Activated CD4-positive, alpha-beta T cell treated with anti-CD3 and anti-CD28 coated beads, Interleukin-2, amount 50 U/mL, for 16 hours (primary cell): ENCODE measurements around the gene NXF1.
"Not testable (repeated sequence)": the region's sequence is repeated elsewhere in the genome, so short reads cannot be mapped to it uniquely, and the experiment has no call there.

Experiments
- DNase-seq: peaks from one replicate; pipeline ENCODE4 v3.0.0-alpha.2; 2020

Gene NXF1

GRCh38 chr11:62805076-62805892, at the start of gene NXF1:
NXF1 (minus strand) TSS chr11:62805440; CDS start chr11:62805356, 84 bp downstream.
- DNase-seq: peak; percentile 96

GRCh38 chr11:62854013-62854824, 49.0 kb upstream of the NXF1 start:
- DNase-seq: peak; percentile 24

- peak; percentile 41 for DNase-seq
Observed at GRCh38 chr11:62853279-62853965, 48.2 kb upstream of the NXF1 start.

- peak; percentile 24 for DNase-seq
Observed at GRCh38 chr11:62852523-62853188, 47.4 kb upstream of the NXF1 start.

GRCh38 chr11:62851807-62852522, 46.7 kb upstream of the NXF1 start:
- no peak for DNase-seq

- DNase-seq: peak; percentile 64
Observed at GRCh38 chr11:62850911-62851806, 45.9 kb upstream of the NXF1 start.

- DNase-seq: no peak
Observed at GRCh38 chr11:62847767-62848314, 42.6 kb upstream of the NXF1 start.

GRCh38 chr11:62846177-62846576, 40.9 kb upstream of the NXF1 start:
- no peak for DNase-seq

GRCh38 chr11:62844154-62844553, 38.9 kb upstream of the NXF1 start:
- no peak for DNase-seq

GRCh38 chr11:62843466-62843865, 38.2 kb upstream of the NXF1 start:
- no peak for DNase-seq

GRCh38 chr11:62842891-62843290, 37.7 kb upstream of the NXF1 start:
- not testable (repeated sequence) for DNase-seq

GRCh38 chr11:62842171-62842741, 37.0 kb upstream of the NXF1 start:
- peak; percentile 49 for DNase-seq

- DNase-seq: peak; percentile 97
Observed at GRCh38 chr11:62841361-62842170, 36.3 kb upstream of the NXF1 start.

- DNase-seq: not testable (repeated sequence)
Observed at GRCh38 chr11:62840721-62841360, 35.6 kb upstream of the NXF1 start.

GRCh38 chr11:62839050-62839945, 34.1 kb upstream of the NXF1 start, which contains the start of gene WDR74:
WDR74 (minus strand) TSS chr11:62839590; CDS start chr11:62839570, 20 bp downstream.
- DNase-seq: peak; percentile 97

GRCh38 chr11:62835336-62835735, 30.1 kb upstream of the NXF1 start:
- DNase-seq: no peak
